Raji (cell line): ENCODE data around the gene DPY19L1.

ENCODE experiments used
- POLR2A ChIP-seq: IDR thresholded peaks from 2 replicates; pipeline ENCODE4 v1.6.1; 2011; ENCODE audit warnings: low read depth, low read length, control low read depth; ENCODE audit not compliant: insufficient read depth

The DPY19L1 gene

DNA sequence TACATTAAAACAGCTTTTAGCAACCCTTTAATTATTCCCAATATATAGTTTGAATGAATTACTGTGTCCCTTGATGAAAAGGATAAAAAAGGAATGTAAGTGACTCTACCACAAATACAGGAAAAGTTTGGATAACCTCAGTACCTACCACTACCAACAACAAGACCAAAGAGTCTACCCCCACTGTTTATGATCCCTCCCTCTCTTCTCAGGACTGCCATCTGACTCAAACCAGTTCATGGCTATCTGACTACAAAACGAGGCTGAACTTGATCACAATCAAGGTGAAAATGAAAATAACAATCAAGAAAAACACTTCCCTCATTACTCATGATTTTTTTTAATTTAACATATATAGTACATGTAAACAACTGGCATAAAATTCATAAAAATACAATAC is 108.7 kb downstream of the DPY19L1 start:
- no peak for TF ChIP-seq POLR2A

DNA sequence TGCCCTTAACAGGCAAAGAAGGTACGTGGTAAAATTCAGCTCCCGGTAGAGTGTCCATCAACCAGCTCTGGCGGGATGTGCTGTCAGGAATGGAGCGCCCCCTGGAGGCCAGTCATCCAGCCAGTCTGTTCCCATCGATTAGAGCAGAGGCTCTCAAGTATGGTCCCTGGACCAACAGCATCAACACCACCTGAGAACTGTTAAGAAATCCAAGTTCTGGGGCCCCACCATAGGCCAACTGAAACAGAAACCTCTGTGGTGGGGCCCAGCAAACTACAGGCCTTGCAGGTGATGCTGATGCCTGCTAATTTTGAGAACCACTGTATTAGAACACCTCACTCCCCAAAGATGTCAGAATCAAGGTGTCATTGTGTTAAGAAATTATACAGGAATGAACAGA is 109.2 kb downstream of the DPY19L1 start:
- no peak for TF ChIP-seq POLR2A

DNA sequence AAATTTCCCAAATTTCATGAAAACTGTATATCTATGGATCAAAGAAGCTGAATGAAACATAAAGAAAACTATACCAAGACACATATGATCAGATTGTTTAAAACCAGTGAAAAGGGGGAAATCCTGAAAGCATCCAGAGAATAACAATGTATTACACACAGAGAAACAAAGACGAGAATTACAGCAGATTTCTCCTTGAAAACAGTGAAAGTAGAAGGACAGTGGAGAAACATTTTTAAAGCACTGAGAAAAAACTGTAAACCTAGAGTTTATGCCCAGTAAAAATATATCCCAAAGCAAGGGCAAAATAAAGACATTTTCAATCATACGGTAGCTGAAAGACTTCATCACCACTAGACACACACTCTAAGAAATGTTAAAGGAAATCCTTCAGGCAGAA is 121.0 kb downstream of the DPY19L1 start:
- no peak for TF ChIP-seq POLR2A

DNA sequence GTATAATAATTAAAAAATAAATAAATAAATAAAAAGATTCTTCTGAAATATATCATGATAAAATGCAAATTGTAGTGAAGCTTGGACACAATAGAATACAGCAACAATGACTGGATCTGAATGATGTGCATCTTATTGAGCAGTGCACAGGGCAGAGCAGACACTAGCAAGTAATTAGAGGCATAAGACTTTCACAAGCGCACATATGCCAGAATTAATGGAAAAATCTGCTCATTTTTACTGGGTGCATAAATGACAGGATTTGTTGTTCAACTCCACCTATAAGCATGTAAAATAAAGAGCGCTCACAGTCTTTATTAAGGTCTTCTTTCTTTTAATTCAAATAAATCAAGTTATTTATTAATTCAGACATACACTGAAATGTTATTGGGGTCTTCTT is 125.0 kb downstream of the DPY19L1 start:
- no peak for TF ChIP-seq POLR2A

DNA sequence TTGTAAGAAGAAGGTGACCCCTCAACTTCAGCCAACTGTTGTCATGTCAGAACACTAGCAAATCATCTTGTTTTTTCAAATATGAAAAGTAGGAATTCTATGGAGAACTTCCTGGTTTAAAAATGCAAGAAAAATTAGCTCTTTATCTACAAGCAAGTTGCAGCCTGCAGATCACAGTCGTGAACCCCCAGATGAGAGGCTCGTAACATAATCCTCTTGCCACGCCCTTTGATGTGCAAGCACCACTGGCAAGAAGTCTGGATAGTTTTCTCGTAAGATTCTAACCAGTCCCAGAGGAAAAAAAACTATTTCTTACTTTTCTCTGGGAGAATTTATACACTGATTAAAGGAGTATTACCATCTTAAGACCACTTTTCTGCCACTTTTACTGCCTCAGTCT is 132.3 kb downstream of the DPY19L1 start:
- no peak for TF ChIP-seq POLR2A

DNA sequence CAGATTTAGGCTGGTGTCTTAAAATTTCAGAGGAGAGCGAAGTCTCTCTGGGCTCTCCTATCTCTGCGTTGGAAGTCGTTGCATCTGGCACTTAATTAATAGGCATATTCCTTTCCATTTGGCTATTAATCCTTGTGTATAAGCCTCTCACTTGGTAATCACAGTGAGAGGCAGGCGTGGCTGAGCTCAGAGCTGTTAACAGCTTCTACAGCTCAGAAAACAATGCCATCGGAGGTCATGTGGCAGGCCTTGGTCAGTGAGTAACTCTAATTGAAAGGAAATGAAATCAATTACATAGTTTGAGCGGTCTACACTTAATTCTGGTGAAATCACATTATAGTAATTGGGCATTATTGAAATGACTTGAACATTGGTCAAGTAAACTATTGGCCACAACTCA is 135.1 kb downstream of the DPY19L1 start:
- no peak for TF ChIP-seq POLR2A

DNA sequence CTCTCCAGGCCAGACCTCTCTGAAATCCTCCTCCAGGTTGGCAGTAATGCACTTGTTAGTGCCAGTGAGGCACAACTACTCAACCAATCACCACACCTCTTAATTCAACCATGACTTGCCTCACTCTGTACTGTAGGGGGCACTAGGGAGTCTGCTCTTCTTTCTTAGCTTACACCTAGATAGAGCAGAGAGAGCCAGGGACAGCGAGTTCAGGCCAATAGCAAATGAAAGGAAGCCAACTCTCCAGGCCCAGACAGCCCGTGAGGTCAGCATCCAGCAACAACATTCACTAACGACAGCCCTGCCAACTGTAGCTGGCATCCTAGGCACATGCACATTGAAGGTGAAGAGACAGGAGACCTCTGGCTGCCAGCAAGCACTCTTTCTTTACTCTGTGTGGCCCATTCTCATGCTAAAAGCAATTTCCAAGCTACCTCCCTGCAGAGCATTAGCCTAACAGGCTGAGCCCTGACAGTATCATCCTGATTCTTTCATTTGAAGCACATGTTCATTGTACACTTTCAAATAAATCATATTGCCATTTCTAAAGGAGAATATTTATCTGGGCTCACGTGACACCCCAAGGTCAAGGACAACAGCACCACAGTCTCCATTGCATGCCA is 136.3 kb downstream of the DPY19L1 start:
- TF ChIP-seq POLR2A, result no peak

DNA sequence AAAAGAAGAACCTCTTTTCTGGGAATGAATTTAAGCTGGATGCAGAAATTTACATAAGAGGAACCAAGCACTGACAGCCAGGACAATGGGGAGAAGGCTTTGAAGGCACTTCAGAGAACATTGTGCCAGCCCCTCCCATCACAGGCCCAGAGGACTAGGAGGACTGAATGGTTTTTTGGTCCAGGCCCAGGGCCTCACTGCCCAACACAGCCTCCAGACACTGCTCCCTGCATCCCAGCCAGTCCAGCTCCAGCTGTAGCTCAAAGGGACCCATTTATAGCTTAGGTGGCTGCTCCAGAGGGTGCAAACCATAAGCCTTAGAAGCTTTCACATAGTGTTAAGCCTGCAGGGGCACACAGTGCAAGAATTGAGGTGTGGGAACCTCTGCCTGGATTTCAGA is 142.1 kb downstream of the DPY19L1 start:
- no peak for TF ChIP-seq POLR2A

DNA sequence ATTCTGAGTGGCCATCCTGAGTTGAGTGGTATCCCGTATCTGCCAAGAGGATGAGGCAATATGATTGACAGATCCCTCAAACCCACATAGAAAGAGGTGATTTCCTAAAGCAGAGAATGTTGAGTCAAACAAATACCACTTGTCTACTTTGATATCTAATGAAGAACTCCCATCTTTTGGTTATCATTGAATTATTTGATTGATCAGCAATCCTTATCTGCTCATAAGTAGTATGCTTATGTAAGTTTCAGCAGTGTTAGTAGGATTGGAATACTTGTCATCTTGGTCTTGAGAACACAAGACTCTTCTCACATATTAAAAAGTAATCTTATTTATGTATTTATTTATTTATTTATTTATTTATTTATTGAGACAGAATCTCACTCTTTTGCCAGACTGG is 147.3 kb downstream of the DPY19L1 start:
- no peak for TF ChIP-seq POLR2A

DNA sequence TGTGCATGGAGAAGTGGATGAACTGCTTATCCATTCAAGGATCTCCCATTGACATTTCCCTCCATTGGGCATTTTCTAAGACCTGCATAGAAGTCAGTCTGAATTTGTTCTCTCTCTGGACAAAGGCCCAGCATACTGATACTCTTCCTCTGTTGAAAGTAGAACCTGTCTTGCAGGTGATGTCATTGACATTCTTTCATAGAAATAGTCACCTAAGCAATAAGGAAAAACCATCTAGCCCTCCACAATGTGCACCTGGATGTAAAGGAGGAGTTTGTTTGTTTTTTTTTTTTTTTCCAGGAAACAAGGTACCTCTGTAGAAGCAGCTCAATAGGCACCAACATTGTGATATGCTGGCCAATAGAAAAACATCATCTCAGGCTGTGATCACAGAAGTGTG is 150.4 kb downstream of the DPY19L1 start:
- TF ChIP-seq POLR2A, result no peak

DNA sequence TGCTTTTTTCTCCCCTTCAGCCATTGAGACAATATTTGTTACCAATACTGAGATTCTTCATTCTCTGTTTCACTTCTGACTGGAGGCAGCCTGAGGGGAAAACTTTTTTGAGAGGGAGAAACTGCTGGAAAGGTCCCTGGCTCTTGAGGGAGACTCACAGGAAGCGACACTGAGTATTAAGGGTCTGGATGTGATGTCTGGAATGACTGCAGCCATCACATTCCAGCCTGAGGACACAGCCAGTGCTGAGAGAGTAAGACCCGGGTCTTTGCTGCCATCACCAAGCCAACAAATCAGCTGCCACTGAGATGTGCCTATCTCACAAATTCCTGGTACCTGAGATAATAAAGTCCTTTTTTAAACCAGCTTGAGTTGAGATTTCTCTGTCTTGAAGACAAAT is 157.4 kb downstream of the DPY19L1 start:
- no peak for TF ChIP-seq POLR2A
